ENCODE measurements around the gene CNTN1.

- TF ChIP-seq CTCF (IDR thresholded peaks at IDR 0.05) (no peak), POLR2A (IDR thresholded peaks at IDR 0.05) (no peak)
These were observed 397.2 kb downstream of the CNTN1 start for GRCh38 chr12:41089438-41089837.

Data from prostate gland (tissue), 2 donors.